Measurements from ENCODE around the gene FAM117A.

The FAM117A gene

DNA sequence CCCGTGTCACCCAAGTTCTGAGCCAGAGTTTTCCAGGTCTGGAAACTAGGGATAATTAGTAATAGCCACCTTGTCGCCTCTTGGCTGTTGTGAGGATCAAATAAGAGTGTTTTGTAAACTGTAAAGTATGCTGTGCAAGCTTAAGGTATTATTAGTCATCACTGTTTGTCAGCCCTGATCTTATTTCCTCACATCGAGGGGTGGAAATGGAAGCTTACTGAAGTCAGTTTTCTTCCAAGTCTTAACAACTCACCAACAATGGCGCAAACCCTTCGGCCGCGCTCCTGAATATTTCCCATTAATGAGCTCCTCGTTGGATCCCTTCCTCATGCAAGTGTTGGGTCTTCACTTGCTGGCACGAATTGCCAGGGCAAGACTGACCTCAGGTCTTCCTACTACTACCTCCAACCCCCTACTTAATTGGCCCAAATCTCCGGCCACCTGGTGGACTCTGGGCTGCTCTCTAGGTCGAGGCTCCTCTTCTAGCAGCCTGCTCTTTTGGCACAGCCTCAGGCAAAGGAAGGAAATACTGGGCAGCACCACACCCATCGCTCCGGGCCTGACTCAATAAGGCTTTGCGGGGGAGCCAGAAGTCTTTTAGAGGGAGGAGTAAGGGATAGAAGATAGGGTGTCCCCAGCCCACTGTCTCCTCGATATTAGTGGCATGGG, 55.3 kb downstream of the FAM117A start:
- H3K4me3 ChIP-seq (ENCODE audit: low read depth, low read length), result peak overlapping the region; percentile 69
- CTCF ChIA-PET, result interaction anchor here (0.6 to 27.0 kb wide), 34 partner anchors 9 to 350 kb away, joined by 3 to 1118 read pairs (median 4); partner anchors contain the start of genes DLX3, FAM117A and NXPH3
- POLR2A ChIA-PET, result interaction anchor here (1.2 to 1.8 kb wide), 3 partner anchors 56 to 294 kb away, joined by 3 to 5 read pairs (median 4); partner anchors contain the start of gene PHB1
- TF ChIP-seq, protein P1, sequence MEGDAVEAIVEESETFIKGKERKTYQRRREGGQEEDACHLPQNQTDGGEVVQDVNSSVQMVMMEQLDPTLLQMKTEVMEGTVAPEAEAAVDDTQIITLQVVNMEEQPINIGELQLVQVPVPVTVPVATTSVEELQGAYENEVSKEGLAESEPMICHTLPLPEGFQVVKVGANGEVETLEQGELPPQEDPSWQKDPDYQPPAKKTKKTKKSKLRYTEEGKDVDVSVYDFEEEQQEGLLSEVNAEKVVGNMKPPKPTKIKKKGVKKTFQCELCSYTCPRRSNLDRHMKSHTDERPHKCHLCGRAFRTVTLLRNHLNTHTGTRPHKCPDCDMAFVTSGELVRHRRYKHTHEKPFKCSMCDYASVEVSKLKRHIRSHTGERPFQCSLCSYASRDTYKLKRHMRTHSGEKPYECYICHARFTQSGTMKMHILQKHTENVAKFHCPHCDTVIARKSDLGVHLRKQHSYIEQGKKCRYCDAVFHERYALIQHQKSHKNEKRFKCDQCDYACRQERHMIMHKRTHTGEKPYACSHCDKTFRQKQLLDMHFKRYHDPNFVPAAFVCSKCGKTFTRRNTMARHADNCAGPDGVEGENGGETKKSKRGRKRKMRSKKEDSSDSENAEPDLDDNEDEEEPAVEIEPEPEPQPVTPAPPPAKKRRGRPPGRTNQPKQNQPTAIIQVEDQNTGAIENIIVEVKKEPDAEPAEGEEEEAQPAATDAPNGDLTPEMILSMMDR (IDR thresholded peaks at IDR 0.05; ENCODE audit: insufficient read depth, low read length, missing control alignments), result no peak
- DNase-seq (ENCODE audit: low read depth, low spot score), result no peak

DNA sequence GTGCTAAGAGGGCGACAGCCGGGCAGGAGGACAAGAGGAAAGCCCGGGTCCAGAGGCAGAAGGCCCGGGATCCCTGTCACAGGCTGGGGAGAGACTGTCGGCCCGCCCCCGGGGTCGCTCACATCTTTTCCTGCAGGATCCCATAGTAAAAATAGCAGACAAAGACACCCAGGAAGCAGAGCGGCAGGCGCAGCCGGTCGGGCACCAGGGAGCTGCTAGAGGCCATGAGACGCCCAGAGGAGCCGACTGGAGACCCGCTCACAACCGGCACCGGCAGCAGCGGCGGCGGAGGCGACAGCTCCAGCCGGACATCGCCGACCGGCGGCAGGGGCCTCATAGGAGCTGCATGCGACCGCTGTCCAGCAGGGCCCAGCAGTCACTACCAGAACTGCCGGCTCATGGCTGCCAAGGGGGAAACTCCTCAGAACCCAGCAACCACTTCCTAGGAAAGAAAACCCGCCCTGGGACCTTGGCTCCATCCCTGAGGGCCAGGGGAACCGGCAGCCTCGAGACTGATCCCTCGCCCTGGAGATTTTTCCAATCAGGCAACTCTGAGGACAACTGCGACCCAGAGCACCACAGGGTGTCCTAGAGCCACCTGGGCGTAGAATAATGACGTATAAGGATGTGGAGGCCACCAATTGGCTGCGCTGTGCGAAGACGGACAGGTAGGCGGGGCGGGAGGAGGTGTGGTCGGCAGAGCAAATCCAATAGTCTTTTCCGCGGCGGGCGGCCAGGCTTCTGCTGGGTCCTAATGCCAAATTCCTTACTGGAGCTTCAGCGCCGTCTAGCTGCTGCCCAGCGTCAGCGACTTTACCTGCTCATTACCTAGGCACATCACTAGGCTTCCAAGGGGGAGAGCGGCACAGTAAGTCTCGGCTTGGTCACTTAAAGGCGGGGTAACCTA, 56.1 kb downstream of the FAM117A start, which contains the start of gene SLC35B1:
TSS of gene SLC35B1 (minus strand) at position 357 of the 907 bp plus-strand sequence. CDS start at position 226, 131 bp downstream.
- H3K4me3 ChIP-seq (ENCODE audit: low read depth, low read length), result peak within 1 kb of the TSS; percentile 91
- TF ChIP-seq, protein P1 (IDR thresholded peaks at IDR 0.05; ENCODE audit: insufficient read depth, low read length, missing control alignments), result peak; percentile 89
- CTCF ChIA-PET, result interaction anchor here (0.6 to 27.0 kb wide), 32 partner anchors 10 to 350 kb away, joined by 3 to 1118 read pairs (median 5); partner anchors contain the start of genes DLX3, FAM117A and NXPH3
- POLR2A ChIA-PET, result interaction anchor here (1.0 to 1.8 kb wide), 5 partner anchors 56 to 293 kb away, joined by 3 to 5 read pairs (median 4); partner anchors contain the start of gene PHB1
- peak; percentile 93 for DNase-seq (ENCODE audit: low read depth, low spot score)

DNA sequence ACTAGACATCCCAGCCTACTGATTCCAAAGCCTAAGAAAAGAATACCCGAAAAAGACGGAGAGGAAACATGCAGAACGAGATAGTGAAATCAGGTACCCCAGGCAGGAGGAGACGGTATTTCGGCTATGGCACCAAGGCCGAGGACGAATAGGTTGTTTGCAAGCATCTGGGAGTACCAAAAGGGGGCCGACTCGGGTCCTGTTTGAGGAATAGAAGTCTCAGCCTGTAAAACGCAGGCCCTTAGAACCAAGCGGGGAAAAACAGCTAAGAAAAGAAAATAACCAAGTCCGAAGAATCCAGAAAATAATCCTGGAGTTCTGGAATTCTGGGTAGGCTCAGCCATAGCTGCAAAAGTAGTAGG, 56.7 kb downstream of the FAM117A start:
- CTCF ChIA-PET, result interaction anchor here (1.4 to 27.0 kb wide), 15 partner anchors 10 to 290 kb away, joined by 3 to 1118 read pairs (median 14); partner anchors contain the start of genes DLX3 and NXPH3
- peak overlapping the region; percentile 91 for H3K4me3 ChIP-seq (ENCODE audit: low read depth, low read length)
- DNase-seq (ENCODE audit: low read depth, low spot score), result no peak
- POLR2A ChIA-PET, result interaction anchor here (1.0 to 1.8 kb wide), 4 partner anchors 57 to 292 kb away, joined by 3 to 5 read pairs (median 4); partner anchors contain the start of gene PHB1
- TF ChIP-seq, protein P1 (IDR thresholded peaks at IDR 0.05; ENCODE audit: insufficient read depth, low read length, missing control alignments), result no peak

DNA sequence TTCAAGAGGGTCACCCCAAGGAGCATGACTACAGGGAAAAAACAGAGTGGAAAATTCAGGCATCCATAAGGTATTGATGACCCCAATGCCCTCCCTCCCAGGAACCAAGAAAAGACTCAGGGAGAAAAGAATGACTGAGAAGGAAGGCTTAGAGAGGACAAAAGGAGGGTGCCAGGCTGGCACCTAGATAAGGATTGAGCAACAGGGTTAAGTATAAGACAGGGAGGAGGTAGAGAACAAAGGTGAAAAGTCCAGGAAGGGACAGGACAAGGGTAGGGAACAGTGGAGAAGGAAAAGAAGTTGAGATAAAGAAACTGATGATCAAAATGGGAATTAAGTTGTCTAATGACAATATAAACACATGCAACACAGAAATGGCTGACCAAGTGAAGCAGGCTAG, 58.7 kb downstream of the FAM117A start:
- CTCF ChIA-PET, result interaction anchor here (0.7 to 27.0 kb wide), 5 partner anchors 11 to 292 kb away, joined by 3 to 1118 read pairs (median 171); partner anchors contain the start of genes DLX3 and NXPH3

DNA sequence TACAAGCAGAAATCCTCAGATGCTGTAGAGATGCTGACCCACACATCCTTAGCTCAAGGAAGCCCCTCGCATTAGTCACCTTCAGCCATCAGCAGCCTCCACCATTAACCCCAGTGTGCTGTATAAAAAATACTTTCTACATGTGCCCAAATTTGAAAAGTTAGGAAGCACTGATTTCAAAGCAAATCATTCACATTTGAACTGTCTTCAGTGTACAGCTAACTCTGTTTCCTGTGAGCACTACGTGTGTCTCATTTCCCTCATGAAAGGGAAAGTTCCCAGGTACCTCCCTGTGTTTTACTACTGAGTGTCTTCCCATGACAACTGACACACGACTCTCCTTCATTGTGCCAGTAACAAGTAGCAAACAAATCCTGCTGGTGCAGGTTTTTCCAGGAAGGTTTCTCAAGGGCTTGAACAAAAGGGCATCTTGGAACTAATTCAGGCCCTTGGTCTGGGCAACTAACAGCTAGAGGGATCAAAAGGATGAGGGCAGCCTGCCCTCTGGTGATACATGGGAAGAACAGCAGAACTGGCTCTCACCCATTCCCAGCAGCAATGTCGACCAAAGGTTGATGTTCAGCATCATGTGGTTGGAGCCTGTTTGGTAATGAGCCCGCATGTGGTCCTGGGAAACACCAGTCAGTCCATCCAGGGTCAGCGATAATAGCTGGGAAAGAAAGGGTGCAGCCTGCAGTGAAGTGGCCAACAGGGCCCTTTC, 60.2 kb downstream of the FAM117A start:
- no peak overlapping the region for H3K4me3 ChIP-seq (ENCODE audit: low read depth, low read length)
- CTCF ChIA-PET, result interaction anchor here (0.7 to 27.0 kb wide), 12 partner anchors 10 to 293 kb away, joined by 3 to 1118 read pairs (median 6); partner anchors contain the start of genes DLX3 and NXPH3
- peak; percentile 3 for DNase-seq (ENCODE audit: low read depth, low spot score)
- POLR2A ChIA-PET, result no interaction called here
- TF ChIP-seq, protein P1 (IDR thresholded peaks at IDR 0.05; ENCODE audit: insufficient read depth, low read length, missing control alignments), result peak; percentile 37

More for the DNA sequence above, 58.7 kb downstream of the FAM117A start:
- TF ChIP-seq, protein P1 (IDR thresholded peaks at IDR 0.05; ENCODE audit: insufficient read depth, low read length, missing control alignments), result no peak
- DNase-seq (ENCODE audit: low read depth, low spot score), result no peak
- no peak overlapping the region for H3K4me3 ChIP-seq (ENCODE audit: low read depth, low read length)
- POLR2A ChIA-PET, result no interaction called here
